ENCODE results near the gene NCAM1.

DNA sequence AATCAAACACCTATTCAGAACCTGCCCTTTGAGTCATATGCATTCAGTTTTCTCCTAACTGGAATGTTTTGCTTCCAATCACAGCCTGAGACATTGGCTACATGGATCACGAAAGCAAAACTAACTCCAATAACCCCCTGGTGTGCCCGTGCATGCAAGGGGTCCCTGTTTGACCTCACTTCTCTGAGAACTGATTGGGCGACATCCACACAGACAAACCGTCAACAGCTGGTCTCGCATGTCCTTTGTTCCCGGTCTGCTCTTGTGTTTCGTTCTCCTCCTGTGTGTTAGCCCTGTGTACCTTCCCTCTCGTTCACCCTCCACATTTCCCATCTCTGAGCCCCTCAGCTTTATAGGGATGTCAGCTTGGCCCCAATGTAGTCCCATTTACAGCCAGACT is 286.0 kb downstream of the NCAM1 start:
- no peak for TF ChIP-seq CTCF (IDR thresholded peaks at IDR 0.05; ENCODE audit: extremely low read depth in 1 of 2, insufficient read depth in 1 of 2, low read depth in 1 of 2, low read length in 2 of 2)
- no peak for TF ChIP-seq POLR2A (IDR thresholded peaks at IDR 0.05; ENCODE audit: low read depth, low read length)
- TF ChIP-seq POLR2AphosphoS5 (IDR thresholded peaks at IDR 0.05; ENCODE audit: insufficient read depth, low read depth, low read length), result no peak
- TF ChIP-seq, protein P1, sequence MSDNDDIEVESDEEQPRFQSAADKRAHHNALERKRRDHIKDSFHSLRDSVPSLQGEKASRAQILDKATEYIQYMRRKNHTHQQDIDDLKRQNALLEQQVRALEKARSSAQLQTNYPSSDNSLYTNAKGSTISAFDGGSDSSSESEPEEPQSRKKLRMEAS (IDR thresholded peaks at IDR 0.05; ENCODE audit: insufficient read depth, insufficient read length), result no peak
- TF ChIP-seq EZH2 (IDR thresholded peaks at IDR 0.05; ENCODE audit: borderline replicate concordance, low read depth, low read length, severe bottlenecking), result no peak
- TF ChIP-seq MYC (IDR thresholded peaks at IDR 0.05; ENCODE audit: low read depth, low read length), result no peak
- TF ChIP-seq JUN (IDR thresholded peaks at IDR 0.05; ENCODE audit: borderline replicate concordance, insufficient read depth, insufficient read length, low read depth), result no peak
- no peak for TF ChIP-seq GATA2 (IDR thresholded peaks at IDR 0.05; ENCODE audit: insufficient read depth, insufficient read length, low read depth, low read length)
- no peak for TF ChIP-seq FOS (IDR thresholded peaks at IDR 0.05; ENCODE audit: borderline replicate concordance, insufficient read depth, low read length)

All from endothelial cell of umbilical vein (primary cell).